Stimulated activated CD4-positive, alpha-beta T cell treated with anti-CD3 and anti-CD28 coated beads, Interleukin-15, amount 100 ng/mL, for 48 hours (primary cell): ENCODE measurements around the gene PARN.
"Not testable (repeated sequence)": the region's sequence is repeated elsewhere in the genome, so short reads cannot be mapped to it uniquely, and the experiment has no call there.

Experiments used
- DNase-seq, 2 donors: peaks; one replicate each; pipeline ENCODE4 v3.0.0-alpha.2; 2020; ENCODE audit warnings: low read depth in 2 of 2

PARN gene, protein sequence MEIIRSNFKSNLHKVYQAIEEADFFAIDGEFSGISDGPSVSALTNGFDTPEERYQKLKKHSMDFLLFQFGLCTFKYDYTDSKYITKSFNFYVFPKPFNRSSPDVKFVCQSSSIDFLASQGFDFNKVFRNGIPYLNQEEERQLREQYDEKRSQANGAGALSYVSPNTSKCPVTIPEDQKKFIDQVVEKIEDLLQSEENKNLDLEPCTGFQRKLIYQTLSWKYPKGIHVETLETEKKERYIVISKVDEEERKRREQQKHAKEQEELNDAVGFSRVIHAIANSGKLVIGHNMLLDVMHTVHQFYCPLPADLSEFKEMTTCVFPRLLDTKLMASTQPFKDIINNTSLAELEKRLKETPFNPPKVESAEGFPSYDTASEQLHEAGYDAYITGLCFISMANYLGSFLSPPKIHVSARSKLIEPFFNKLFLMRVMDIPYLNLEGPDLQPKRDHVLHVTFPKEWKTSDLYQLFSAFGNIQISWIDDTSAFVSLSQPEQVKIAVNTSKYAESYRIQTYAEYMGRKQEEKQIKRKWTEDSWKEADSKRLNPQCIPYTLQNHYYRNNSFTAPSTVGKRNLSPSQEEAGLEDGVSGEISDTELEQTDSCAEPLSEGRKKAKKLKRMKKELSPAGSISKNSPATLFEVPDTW

DNA sequence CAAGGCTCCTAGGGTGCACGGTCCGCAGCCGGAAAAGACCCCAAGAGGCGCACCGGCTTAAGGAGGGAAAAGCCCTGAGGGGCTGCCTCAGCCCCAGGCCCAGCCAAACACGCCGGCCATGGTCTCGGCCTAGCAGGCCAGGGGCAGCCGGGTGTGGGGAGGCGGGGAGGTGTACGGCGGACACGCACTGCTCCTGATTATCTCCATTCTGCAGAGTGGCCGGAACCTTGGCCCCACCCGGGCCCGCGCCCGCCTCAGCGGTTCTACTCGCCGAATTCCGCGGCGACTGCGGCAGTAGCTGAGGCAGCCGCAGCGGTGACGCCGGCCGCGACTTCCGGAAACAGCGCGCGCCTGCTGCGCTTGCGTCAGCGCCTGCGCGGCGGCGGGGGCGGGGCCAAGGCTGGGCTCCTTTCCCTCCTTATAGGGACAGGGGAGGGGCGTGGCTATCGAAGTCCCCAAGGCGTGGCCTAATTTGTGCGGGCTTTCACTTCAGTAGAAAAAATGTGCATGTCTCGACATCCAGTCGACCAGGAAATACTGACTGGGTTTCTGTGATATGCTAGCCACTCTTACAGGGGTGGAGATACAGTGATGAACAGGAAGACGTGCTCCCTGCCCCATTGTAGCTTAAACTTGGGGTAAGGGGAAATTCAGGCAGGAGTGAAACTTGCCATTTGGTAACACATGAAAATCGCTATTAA lies at the start of gene PARN:
Gene PARN (minus strand): TSS at position 342 of the 701 bp plus-strand sequence. CDS start 135 bp downstream, at position 207.
- DNase-seq, result peak; percentile 96 to 98

DNA sequence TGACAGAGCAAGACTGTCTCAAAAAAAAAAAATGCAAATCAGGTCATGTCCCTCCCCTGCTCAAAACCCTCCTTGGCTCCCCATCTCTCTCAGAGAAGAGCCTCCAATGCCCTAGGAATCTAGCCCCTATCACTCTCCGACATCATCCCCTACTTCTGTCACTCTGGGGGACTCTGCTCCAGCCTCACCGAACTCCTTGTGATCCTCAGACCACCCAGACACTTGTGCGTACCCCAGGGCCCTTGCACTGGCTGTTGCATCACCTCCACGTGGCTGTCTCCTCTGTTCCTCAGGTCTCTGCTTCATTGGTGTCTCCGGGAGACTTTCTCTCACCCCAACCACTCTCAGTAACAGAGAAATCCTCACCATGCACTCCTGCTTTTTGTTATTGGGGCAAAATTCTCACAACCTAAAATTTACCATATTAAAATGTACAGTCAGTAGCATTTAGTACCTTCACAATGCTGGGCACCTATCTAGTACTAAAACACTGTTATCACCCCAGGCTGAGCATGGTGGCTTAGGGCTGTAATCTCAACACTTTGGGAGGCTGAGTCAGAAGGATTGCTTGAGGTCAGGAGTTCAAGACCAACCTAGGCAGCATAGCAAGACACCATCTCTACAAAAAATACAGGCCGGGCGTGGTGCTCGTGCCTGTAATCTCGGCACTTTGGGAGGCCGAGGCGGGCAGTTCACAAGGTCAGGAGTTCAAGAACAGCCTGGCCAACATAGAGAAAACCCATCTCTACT lies 48.9 kb upstream of the PARN start:
- no peak for DNase-seq

DNA sequence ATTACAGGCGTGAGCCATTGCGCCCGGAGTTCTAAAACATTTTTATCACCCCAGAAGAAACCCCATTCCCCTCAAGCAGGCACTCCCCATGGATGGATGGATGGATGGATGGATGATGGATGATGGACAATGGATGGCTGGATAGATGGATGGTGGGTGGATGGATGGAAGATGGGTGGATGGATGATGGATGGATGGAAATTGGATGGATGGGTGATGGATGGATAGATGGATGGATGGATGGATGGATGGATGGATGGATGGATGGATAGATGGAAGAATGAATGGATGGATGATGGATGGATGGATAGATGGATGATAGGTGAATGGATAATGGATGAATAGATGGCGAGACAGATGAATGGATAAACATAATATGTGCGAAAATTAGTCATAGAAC lies 47.6 kb upstream of the PARN start:
- DNase-seq, result no peak

DNA sequence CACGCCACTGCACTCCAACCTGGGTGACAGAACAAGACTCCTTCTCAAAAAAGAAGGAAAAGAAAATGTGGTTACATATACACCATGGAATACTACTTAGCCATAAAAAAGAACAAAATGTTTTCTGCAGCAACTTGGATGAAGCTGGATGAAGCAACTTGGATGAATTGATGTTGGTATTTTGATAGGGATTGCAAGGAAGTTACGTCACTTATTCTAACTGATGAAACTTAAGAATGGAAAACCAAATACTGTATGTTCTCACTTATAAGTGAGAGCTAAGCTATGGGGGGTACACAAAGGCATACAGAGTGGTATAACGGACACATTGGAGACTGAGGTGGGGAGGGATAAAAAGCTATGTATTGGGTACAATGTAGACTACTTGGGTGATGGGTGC lies 46.6 kb upstream of the PARN start:
- DNase-seq, result no peak

DNA sequence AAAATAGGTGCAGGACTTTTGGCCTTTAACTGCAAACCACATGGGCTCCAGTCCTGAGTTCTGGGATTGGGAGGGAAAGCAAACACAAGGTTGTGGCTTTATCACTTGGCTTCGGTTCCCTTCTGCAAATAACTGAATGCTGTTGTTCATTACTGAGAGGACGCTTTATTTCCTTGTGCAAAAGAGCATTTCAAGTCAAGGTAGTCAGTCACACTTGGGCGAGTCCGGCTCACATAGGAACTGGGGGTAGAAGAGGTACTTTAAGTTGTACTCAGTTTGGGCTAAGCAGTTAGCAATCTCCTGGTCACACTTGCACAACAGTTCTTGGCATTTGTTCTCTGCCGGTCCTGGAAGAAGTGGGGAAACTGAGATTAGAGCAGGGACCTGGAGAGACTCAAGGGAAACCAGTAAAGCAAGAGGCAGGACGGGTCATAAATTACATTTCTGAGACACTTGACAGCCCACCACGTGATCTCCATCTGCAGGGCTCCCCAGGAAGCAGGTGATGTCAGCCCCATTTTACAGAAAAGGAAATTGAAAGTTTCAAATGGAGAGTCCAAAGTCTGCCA lies 42.4 kb upstream of the PARN start:
- no peak for DNase-seq

DNA sequence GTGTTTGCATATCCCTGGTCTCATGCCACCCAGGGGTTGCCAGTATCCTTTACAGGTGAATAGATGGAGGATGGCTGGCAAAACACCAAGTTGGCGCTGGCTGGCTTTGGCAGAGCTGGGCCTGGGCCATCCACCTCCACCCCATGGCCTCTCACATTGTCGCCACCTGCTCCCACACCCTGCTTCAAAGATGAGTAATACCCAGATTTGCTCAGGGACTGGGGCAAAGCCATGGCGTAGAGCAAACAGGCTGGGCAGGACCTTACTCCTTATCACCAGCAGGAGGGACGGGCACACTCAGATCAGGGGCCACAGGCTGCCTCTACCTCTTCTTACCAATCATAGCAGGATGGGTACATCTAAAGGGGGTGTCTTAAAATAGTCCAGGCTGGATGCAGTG lies 39.7 kb upstream of the PARN start:
- DNase-seq, result no peak

DNA sequence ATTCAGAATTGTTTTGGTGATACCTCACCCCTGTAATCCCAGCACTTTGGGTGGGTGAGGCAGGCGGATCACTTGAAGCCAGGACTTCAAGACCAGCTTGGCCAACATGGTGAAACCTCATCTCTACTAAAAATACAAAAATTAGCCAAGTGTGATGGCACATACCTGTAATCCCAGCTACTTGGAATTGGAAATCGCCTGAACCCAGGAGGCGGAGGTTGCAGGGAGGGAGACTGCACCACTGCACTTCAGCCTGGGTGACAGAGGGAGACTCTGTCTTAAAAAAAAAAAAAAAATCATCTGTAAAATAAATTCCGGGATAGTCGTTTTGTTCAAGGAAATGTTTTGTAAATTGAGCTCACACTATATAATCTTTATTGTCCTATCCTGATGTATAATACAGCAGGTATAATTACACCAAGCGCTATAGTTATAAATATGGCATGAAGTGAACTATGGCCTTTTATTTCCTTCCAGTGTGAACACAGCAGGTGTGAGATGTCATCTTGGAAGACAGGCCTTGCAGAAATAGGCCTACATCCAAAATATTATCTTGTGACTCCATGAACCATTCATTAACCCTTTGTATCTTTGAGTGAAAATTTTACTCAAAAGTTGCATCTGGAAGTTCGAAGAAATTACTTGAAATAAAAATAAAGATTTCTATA lies 38.6 kb upstream of the PARN start:
- no peak for DNase-seq

DNA sequence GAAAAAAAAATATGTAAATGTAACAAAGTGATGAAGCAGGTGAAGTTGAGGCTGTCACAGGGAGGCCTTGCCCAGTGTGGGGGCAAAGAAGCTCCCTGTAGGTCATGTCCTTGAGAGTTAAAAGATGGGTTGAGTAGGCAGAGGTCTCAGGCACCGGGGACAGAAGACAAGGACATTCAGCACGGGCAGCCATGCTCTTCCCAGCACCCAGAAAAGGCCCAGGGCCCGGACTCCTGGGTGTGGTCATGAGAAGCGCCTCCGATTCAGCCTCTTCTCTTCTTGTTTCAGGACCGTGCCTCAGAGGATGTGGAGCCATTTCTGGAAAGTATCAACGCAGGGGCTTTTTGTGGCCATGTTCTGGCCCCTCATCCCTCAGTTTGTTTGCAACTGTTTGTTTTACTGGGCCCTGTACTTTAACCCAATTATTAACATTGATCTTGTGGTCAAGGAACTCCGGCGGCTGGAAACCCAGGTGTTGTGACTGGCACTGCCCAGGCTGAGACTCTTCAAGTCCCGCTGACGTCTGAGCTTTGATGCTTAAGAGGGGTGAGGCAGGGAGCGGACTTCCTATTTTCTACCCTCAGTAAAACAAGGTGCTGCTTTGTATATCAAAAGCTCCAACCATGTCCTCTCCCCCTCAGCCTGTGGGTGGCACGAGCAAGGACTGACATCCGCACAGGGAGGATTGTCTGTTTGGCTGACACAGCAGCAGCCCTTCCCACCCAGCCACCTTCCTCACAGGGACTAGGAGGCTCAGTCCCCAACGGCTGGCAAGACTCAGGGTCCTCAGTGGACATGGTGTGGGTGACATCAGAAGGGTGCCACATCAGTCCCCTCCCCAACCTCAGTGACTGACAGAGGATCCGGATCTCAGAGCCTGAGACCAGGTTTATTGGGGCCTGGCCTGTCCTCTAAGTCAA lies 37.5 kb upstream of the PARN start:
- no peak for DNase-seq

DNA sequence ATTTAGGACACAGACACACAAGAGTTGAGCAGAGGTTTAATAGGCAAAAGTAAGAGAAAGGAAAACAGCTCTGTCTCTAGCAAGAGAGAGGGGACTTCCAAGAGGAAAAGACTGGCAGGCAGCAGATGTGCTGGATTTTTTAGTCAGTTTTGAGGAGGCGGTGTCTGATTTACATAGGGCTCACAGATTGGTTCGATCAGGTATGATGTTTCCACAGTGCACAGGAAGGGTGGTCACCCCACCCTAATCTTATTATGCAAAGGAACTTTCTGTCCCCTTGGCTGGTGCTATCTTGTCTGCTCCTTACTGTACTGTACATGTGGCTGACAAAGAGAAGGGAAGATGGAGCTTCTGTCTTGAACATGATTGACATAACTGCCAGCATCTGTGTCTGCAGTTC lies 28.0 kb upstream of the PARN start:
- DNase-seq, result no peak

DNA sequence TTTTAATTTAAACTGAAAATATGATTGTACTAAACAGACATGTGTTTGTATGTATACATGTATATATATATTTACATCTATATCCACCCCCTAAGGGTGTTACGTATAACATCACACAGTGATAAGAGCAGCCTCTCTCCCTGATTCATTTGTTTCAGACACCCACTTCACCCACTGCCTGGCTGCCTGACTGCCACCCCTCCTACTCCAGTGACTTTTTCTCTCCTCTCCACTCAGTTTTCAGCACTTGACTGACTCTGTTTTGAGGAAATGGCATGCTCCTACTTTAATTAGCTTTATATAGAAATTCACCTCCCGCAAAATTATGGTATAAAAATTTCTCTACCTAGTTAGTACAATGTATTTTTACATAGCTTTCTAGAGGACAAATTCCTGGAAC lies 22.7 kb upstream of the PARN start:
- DNase-seq, result no peak

DNA sequence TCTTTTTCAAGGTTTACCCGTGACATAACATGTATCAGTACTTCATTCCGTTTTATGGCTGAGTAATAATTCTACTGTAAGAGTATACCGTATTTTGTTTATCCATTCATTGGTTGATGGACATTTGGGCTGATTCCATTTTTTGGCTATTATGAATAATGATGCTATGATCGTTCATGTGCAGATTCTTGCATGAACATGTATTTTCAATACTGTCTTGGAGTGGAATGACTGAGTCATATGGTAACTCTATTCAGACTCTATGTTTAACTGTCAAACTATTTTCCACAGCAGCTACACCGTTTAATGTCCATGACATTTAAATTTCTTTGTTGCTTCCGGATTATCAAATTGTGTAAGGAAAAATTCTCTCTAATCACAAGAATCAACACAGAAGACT lies 20.6 kb upstream of the PARN start:
- DNase-seq, result no peak

DNA sequence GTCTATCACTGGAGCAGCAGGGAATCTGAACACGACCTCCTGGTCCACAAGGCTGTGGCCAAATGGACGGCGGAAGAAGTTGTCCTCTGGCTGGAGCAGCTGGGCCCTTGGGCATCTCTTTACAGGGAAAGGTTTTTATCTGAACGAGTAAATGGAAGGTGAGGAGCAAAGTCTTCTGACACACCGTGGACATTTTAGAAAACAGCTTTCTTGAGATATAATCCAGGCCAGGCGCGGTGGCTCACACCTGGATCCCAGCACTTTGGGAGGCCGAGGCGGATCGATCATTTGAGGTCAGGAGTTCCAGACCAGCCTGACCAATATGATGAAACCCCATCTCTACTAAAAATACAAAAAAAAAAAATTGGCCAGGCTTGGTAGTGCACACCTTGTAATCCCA lies 19.8 kb upstream of the PARN start:
- no peak for DNase-seq

DNA sequence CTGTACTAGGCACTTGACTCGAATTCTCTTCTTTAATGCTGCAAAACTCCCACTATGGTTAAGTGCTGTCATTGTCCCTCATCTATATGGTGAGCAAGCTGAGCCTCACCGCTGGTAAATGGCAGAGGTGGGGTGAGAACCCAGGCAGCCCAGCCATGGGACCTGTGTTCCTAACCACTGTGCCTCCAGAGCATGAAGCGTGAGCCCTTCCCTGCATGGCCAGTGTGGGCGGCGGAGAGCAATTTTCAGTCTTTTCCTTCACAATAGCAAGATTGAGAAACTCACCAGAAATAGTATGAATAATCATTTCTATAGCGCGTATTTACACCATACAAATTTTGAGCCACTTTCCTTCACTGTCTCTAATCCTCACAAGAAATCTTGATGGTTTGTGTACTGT lies 11.9 kb upstream of the PARN start:
- DNase-seq, result no peak

DNA sequence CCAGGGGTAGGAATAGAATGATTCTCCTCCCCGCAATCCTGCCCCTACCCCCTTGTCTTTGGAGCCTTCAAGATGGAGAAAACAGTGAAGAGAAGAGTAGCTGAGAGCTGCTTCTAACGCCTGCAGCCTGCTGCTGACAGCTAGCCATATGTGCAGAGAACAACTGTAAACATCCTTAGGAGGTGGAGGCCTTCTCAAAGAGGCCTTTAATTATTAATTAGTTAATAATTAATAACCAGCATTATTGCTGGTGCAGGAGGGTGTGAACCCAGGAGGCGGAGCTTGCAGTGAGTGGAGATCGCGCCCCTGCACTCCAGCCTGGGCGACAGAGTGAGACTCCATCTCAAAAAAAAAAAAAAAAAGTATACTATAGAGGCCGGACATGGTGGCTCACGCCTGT lies 11.1 kb upstream of the PARN start:
- DNase-seq, result no peak

DNA sequence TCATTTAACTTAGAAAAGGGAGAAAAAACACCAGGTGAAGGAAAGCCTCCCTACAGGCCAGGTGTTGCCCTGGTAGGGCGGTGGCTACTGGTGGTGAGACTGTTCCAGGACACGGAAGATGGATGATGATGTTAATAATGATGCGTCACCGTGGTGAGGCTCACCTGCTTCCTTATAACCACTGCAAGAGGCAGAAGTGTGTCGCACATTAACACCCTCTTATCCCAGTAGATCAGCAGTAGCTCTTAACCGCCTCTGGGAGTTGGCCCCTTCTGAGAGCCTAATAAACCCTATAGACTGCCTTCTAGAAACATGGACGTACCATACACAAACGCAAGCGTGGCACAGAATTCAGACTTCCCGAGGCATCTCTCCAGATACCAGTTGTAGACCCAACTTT lies 10.5 kb upstream of the PARN start:
- no peak for DNase-seq

DNA sequence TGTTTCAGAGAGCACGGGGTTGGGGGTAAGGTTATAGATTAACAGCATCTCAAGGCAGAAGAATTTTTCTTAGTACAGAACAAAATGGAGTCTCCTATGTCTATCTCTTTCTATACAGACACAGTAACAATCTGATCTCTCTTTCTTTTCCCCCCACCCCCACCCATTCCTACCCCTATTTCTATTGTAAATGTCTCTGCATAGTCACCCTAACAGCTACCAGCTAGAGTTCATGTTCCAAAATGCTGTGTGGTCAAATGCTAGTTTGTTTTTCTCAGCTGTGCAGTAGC lies 6.8 kb upstream of the PARN start:
- not testable (repeated sequence) for DNase-seq

DNA sequence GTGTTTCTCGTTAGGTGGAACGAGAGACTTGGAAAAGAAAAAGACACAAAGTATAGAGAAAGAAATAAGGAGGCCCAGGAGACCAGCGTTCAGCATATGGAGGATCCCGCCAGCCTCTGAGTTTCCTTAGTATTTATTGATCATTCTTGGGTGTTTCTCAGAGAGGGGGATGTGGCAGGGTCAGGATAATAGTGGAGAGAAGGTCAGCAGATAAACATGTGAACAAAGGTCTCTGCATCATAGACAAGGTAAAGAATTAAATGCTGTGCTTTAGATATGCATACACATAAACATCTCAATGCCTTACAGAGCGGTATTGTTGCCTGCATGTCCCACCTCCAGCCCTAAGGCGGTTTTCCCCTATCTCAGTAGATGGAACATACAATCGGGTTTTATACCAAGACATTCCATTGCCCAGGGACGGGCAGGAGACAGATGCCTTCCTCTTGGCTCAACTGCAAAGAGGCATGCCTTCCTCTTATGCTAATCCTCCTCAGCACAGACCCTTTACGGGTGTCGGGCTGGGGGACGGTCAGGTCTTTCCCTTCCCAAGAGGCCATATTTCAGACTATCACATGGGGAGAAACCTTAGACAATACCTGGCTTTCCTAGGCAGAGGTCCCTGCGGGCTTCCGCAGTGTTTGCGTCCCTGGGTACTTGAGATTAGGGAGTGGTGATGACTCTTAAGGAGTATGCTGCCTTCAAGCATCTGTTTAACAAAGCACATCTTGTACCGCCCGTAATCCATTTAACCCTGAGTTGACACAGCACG lies 6.3 kb upstream of the PARN start:
- DNase-seq, result not testable (repeated sequence)

DNA sequence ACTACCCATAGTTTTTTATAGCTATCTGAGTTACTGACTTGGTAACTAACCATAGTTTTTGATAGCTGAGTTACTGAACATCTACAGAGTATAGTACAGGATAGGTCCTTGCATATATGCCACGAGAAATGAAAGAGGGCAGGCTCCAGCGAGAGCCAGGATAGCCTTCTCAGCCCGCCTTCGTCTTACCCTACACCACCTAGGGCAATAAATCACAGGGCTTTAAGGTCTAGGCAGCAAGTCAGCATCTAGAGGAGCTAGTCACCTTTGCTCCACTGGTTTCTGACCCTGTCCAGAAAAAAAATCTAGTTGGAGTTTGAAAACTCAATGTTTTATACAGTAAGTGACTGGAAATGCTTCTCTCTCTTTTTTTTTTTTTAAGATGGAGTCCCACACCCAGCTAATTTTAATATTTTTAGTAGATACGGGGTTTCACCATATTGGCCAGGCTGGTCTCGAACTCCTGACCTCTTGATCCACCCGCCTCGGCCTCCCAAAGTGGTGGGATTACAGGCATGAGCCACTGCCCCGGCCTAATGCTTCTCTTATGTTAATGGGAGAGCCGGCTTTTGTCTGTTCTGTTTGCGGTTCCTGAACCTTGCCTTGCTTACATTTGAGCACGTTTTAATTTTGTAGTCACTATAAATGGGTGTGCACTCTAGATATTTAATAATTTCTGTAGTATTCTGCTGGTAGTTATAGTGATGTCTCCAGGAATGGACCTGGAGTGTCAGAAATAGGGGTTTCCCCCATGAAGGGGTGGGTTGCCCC lies 5.5 kb upstream of the PARN start:
- DNase-seq, result no peak

DNA sequence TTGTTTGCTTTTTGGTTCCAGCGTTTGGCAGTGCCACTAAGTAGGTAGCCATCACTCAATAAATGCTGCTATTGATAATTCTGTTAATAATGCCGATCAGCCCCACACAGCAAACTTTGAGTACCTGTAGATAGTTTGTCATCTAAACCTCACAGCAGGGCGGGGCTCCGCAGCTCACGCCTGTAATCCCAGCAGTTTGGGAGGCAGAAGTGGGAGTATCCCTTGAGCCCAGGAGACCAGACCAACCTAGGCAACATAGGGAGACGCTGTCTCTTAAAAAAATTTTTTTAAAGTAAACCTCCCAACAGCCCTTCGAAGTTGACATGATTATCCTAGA lies 4.3 kb upstream of the PARN start:
- no peak for DNase-seq
